Activated CD8-positive, alpha-beta memory T cell treated with anti-CD3 and anti-CD28 coated beads, Interleukin-2, amount 50 U/mL, for 48 hours (primary cell): ENCODE results near the gene PSMB1.
"Not testable (repeated sequence)": the region's sequence is repeated elsewhere in the genome, so short reads cannot be mapped to it uniquely, and the experiment has no call there.

Source experiments
- DNase-seq: peaks from one replicate; pipeline ENCODE4 v3.0.0-alpha.2; 2020

PSMB1 gene

GRCh38 chr6:170533792-170534191 is 19.3 kb downstream of the PSMB1 start:
- no peak for DNase-seq

GRCh38 chr6:170532867-170533488 is 20.1 kb downstream of the PSMB1 start:
- DNase-seq: no peak

- peak; percentile 81 for DNase-seq
These were observed 23.2 kb downstream of the PSMB1 start for GRCh38 chr6:170529839-170530469.

GRCh38 chr6:170527995-170528394 is 25.1 kb downstream of the PSMB1 start:
- DNase-seq: not testable (repeated sequence)

GRCh38 chr6:170525795-170526194 is 27.3 kb downstream of the PSMB1 start:
- no peak for DNase-seq

GRCh38 chr6:170524172-170524502 is 29.0 kb downstream of the PSMB1 start:
- DNase-seq: no peak

- no peak for DNase-seq
These were observed 29.6 kb downstream of the PSMB1 start for GRCh38 chr6:170523256-170524171.

- DNase-seq: no peak
These were observed 30.4 kb downstream of the PSMB1 start for GRCh38 chr6:170522565-170523183.

GRCh38 chr6:170516783-170517616 is 36.1 kb downstream of the PSMB1 start:
- DNase-seq: no peak

GRCh38 chr6:170514908-170515307 is 38.2 kb downstream of the PSMB1 start:
- DNase-seq: no peak

- DNase-seq: no peak
These were observed 40.9 kb downstream of the PSMB1 start for GRCh38 chr6:170512249-170512648.

GRCh38 chr6:170510631-170511030 is 42.5 kb downstream of the PSMB1 start:
- DNase-seq: no peak

- DNase-seq: no peak
These were observed 43.4 kb downstream of the PSMB1 start for GRCh38 chr6:170509723-170510018.

- not testable (repeated sequence) for DNase-seq
These were observed 44.0 kb downstream of the PSMB1 start for GRCh38 chr6:170508892-170509722.

- not testable (repeated sequence) for DNase-seq
These were observed 44.8 kb downstream of the PSMB1 start for GRCh38 chr6:170508275-170508674.

- DNase-seq: not testable (repeated sequence)
These were observed 45.4 kb downstream of the PSMB1 start for GRCh38 chr6:170507728-170508127.

- DNase-seq: no peak
These were observed 46.7 kb downstream of the PSMB1 start for GRCh38 chr6:170506446-170506845.

GRCh38 chr6:170505306-170505705 is 47.8 kb downstream of the PSMB1 start:
- DNase-seq: no peak

GRCh38 chr6:170504479-170504878 is 48.6 kb downstream of the PSMB1 start:
- no peak for DNase-seq

- no peak for DNase-seq
These were observed 49.7 kb downstream of the PSMB1 start for GRCh38 chr6:170503414-170503761.

- DNase-seq: not testable (repeated sequence)
These were observed 50.2 kb downstream of the PSMB1 start for GRCh38 chr6:170502733-170503413.
